Coronary artery (tissue), 2 donors: ENCODE measurements around the gene RRP12.
"Not testable (repeated sequence)": the region's sequence is repeated elsewhere in the genome, so short reads cannot be mapped to it uniquely, and the experiment has no call there.

ENCODE experiments used
- DNase-seq: peaks from one replicate; pipeline ENCODE4 v3.0.0-alpha.2; 2017; ENCODE audit warnings: low spot score
- H3K27ac ChIP-seq, 2 donors: fragments of 200-600 bp; sonication (generic); one replicate each; pipeline ENCODE4 v1.5.1; 2016 to 2019
- H3K4me3 ChIP-seq: fragments of 200-600 bp; sonication (generic); 2 replicates; pipeline ENCODE4 v1.5.1; 2016; ENCODE audit warnings: mild to moderate bottlenecking, moderate library complexity
- CTCF ChIP-seq: fragments of 200-600 bp; sonication (generic); IDR thresholded peaks from one replicate; pipeline ENCODE4 v1.5.1; 2019; ENCODE audit warnings: antibody characterized with exemption

The RRP12 gene

DNA sequence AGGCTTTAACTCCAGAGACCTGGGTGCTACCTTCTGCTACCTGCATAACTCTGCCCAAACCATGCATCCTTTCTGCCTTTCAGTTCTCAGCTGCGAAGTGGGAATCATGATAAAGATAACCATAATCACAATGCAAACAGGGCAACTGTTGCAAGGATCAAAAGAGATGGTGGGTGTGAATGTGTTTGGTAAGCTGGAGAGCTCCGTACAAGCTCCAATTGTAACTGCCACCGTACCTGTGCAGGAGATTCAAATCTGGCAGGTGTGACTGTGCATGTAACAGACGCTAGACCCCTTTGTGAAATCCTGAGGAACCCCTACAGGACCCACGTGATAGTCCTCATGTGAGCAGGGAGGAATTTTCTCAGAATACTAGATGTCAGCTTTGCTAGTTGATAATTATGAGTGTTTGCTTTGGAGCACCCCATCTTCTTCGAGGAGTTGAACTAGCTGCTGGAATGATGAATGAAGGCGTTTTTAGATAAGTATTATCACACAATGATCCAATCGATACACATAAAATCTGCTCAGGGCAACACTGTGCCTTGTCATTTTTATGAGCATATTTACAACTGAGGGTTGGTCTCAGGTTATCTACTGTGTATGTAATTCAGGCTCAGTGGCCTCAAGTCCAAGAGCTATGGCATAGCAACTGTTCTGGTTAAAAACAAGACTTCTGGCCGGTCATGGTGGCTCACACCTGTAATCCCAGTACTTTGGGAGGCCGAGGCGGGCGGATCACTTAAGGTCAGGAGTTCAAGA is 51.2 kb downstream of the RRP12 start:
- TF ChIP-seq CTCF, result no peak
- Histone ChIP-seq H3K27ac (no peak overlapping the region), H3K4me3 (no peak overlapping the region)
- no peak for DNase-seq

- no peak for DNase-seq
- no peak overlapping the region for H3K27ac ChIP-seq
- TF ChIP-seq CTCF, result no peak
- H3K4me3 ChIP-seq, result no peak overlapping the region
Measured at GRCh38 chr10:97347317-97347716, 53.8 kb downstream of the RRP12 start.

DNA sequence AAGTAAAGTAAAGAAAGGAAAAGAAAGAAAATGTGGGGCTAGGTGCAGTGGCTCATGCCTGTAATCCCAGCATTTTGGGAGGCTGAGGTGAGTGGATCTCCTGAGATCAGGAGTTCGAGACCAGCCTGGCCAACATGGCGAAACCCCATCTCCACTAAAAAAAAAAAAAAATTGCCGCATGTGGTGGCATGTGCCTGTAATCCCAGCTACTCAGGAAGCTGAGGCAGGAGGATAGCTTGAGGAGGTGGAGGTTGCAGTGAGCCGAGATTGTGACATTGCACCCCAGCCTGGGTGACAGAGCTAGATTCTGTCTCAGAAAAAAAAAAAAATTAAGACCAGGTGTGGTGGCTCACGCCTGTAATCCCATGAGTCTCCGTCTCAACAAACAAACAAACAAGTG is 57.5 kb downstream of the RRP12 start:
- H3K27ac ChIP-seq, H3K4me3 ChIP-seq, DNase-seq: not testable (repeated sequence)

GRCh38 chr10:97341416-97341815 is 59.7 kb downstream of the RRP12 start:
- no peak for TF ChIP-seq CTCF
- no peak for DNase-seq
- Histone ChIP-seq H3K27ac (no peak overlapping the region), H3K4me3 (no peak overlapping the region)

DNA sequence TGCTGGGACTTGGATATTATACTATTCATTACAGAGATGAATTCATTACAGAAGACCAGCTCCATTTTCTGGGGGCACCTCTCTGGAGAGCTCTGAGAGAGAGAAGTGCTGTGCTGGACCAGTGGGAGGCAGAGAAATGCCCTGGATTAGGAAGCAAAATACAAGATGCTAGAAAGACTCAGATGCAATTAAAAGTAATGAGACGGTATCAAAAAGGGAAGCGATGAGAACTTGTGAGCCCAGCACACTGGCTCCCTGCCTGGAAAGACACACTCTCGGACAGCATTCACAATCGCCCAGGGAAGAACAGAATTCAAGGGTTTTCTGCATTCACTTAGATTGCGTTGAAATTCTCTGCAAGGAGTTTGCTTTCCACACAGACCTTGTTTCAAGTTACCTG is 63.1 kb downstream of the RRP12 start:
- H3K4me3 ChIP-seq, result no peak overlapping the region
- no peak overlapping the region for H3K27ac ChIP-seq
- no peak for TF ChIP-seq CTCF
- no peak for DNase-seq

- no peak for DNase-seq
- H3K27ac ChIP-seq, result peak overlapping the region; percentile 3 to 51
- no peak for TF ChIP-seq CTCF
Measured at GRCh38 chr10:97336942-97337831, 64.0 kb downstream of the RRP12 start.

DNA sequence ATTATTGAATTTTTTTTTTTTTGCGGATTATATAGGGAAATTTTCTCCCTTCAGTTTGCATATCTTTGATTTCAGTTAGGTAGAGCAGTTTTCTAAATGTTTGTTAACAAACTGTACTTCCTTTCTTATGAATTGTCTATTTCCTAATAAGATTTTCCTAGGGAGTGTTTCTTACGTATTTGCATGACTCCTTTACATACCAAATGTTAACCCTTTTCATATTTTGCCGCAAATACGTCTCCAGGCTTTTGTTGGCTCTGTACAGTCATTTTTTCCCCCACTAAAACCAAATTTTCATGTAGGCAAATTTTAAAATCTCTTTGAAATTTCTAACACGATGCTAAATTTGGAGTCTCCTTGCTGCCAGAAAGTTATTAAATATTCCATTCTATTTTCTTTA is 64.7 kb downstream of the RRP12 start:
- DNase-seq, result no peak
- H3K27ac ChIP-seq, result no peak overlapping the region
- no peak for TF ChIP-seq CTCF

More at GRCh38 chr10:97336942-97337831, 64.0 kb downstream of the RRP12 start:
- H3K4me3 ChIP-seq, result peak overlapping the region; percentile 38

More for the DNA sequence above, 64.7 kb downstream of the RRP12 start:
- H3K4me3 ChIP-seq, result no peak overlapping the region
